Cardiac muscle cell (in vitro differentiated cells and primary cell): ENCODE measurements around the gene RBM20. TPM values are rescaled to one million over a fixed set of nuclear protein-coding genes. Genes with fewer than 3 reads are reported as not detected.

Source experiments
- DNase-seq, 2 donors: peaks; one replicate each; pipeline versions ENCODE4 v3.0.0 to v3.0.0-alpha.2; 2010 to 2017; ENCODE audit warnings: low read depth in 1 of 2, low spot score in 1 of 2
- H3K27ac ChIP-seq: fragments of 200-600 bp; sonication (generic); 2 replicates; pipeline ENCODE4 v1.5.1; 2016
- H3K27me3 ChIP-seq: fragments of 200-600 bp; sonication (generic); 2 replicates; pipeline ENCODE4 v1.6.0; 2016; ENCODE audit warnings: control low read depth
- H3K36me3 ChIP-seq: fragments of 200-600 bp; sonication (generic); 2 replicates; pipeline ENCODE4 v1.5.1; 2016; ENCODE audit warnings: control low read depth
- H3K4me1 ChIP-seq: fragments of 200-600 bp; sonication (generic); 2 replicates; pipeline ENCODE4 v1.8.1; 2017; ENCODE audit warnings: low read depth, mild to moderate bottlenecking, mixed run types
- H3K4me3 ChIP-seq: fragments of 200-600 bp; sonication (generic); 2 replicates; pipeline ENCODE4 v1.5.1; 2016; ENCODE audit warnings: mild to moderate bottlenecking
- H3K9me3 ChIP-seq: fragments of 200-600 bp; sonication (generic); 2 replicates; pipeline ENCODE4 v1.5.1; 2017; ENCODE audit warnings: low read depth, mild to moderate bottlenecking, control low read depth
- CTCF ChIP-seq: IDR thresholded peaks from 2 replicates; pipeline ENCODE4 v1.5.1; 2012; ENCODE audit warnings: low read depth, mild to moderate bottlenecking, low read length
- polyA plus RNA-seq: library from polyadenylated mRNA; unstranded; fragments of >200 nt; fragmentation: Nextera tagmentation; extraction: Ambion mirVana; gene quantifications from 2 replicates; pipeline ENCODE4 v1.2.1, GENCODE V29; 2016
- total RNA-seq: library from RNA; depleted of rRNA; stranded (reverse); fragments of >200 nt; gene quantifications from 2 replicates; pipeline ENCODE4 v1.2.3, GENCODE V29; 2016

RBM20 gene
- total RNA-seq (23.0 and 28.5 TPM in 2 replicates), polyA plus RNA-seq (12.7 and 19.2 TPM in 2 replicates)

- peak within 1 kb of the TSS; percentile 93 for H3K4me3 ChIP-seq
- H3K27me3 ChIP-seq, result no peaks in the 10 kb centered on the region
- H3K27ac ChIP-seq, result peak within 1 kb of the TSS; percentile 86
- DNase-seq, result peak; percentile 34 to 76
- H3K36me3 ChIP-seq, result no peaks in the 10 kb centered on the region
- H3K9me3 ChIP-seq, result no peaks in the 10 kb centered on the region
- H3K4me1 ChIP-seq, result peaks cover 52% of the 10 kb centered on the region
- TF ChIP-seq CTCF, result no peak
Measured at GRCh38 chr10:110643653-110644597, at the start of gene RBM20. TSS of gene RBM20 (plus strand) at chr10:110644336. CDS start at chr10:110644455, 119 bp downstream.

GRCh38 chr10:110597476-110597875 lies 46.7 kb upstream of the RBM20 start:
- H3K9me3 ChIP-seq, result no peaks in the 10 kb centered on the region
- peak overlapping the region; percentile 0 for H3K27ac ChIP-seq
- DNase-seq, result no peak
- H3K36me3 ChIP-seq, result peaks cover 49% of the 10 kb centered on the region
- no peaks in the 10 kb centered on the region for H3K4me1 ChIP-seq
- H3K4me3 ChIP-seq, result no peak overlapping the region
- no peak for TF ChIP-seq CTCF
- H3K27me3 ChIP-seq, result no peaks in the 10 kb centered on the region

- no peak overlapping the region for H3K4me3 ChIP-seq
- H3K9me3 ChIP-seq, result no peaks in the 10 kb centered on the region
- no peaks in the 10 kb centered on the region for H3K27me3 ChIP-seq
- TF ChIP-seq CTCF, result peak; percentile 48
- no peak overlapping the region for H3K27ac ChIP-seq
- H3K36me3 ChIP-seq, result peaks cover 56% of the 10 kb centered on the region
- H3K4me1 ChIP-seq, result no peaks in the 10 kb centered on the region
- DNase-seq, result peak; percentile 70 to 77
Measured at GRCh38 chr10:110600487-110601101, 43.5 kb upstream of the RBM20 start.

GRCh38 chr10:110601581-110601980 lies 42.6 kb upstream of the RBM20 start:
- TF ChIP-seq CTCF, result no peak
- no peaks in the 10 kb centered on the region for H3K27me3 ChIP-seq
- DNase-seq, result no peak
- H3K36me3 ChIP-seq, result peaks cover 61% of the 10 kb centered on the region
- no peak overlapping the region for H3K27ac ChIP-seq
- no peaks in the 10 kb centered on the region for H3K4me1 ChIP-seq
- no peaks in the 10 kb centered on the region for H3K9me3 ChIP-seq
- no peak overlapping the region for H3K4me3 ChIP-seq

- DNase-seq, result no peak
- H3K4me3 ChIP-seq, result no peak overlapping the region
- H3K27ac ChIP-seq, result no peak overlapping the region
- no peaks in the 10 kb centered on the region for H3K27me3 ChIP-seq
- no peaks in the 10 kb centered on the region for H3K9me3 ChIP-seq
- H3K4me1 ChIP-seq, result peaks cover 14% of the 10 kb centered on the region
- TF ChIP-seq CTCF, result no peak
- H3K36me3 ChIP-seq, result peaks cover 24% of the 10 kb centered on the region
Measured at GRCh38 chr10:110608087-110608486, 36.0 kb upstream of the RBM20 start.
